GM12878 (cell line): ENCODE measurements around the gene DENND6B. TPM values are rescaled to one million over a fixed set of nuclear protein-coding genes. Genes with fewer than 3 reads are reported as not detected.
A peak's percentile ranks its signal among the peaks of the same experiment; 100 is the strongest.

Experiments used
- ATAC-seq: fragments of 200-7000 bp; cut with Tn5 transposase; 3 replicates; pipeline ENCODE4 v1.9.1; 2020; ENCODE audit warnings: mild to moderate bottlenecking, moderate library complexity
- BruUV-seq: library from RNA; stranded (reverse); fragments of 400-500 nt; replicated peaks from 2 replicates; lab custom pipeline; 2021; lab: Mats Ljungman, UMichigan
- CTCF ChIA-PET: fragments of 300-600 bp; sonication (Branson Sonifier 250); formaldehyde crosslinking; extraction: SDS; loops from one replicate; lab custom pipeline; 2021; ENCODE audit warnings: inconsistent platforms; lab: Yijun Ruan, JAX
- POLR2A ChIA-PET: fragments of 350-600 bp; formaldehyde crosslinking; extraction: SDS; loops from one replicate; lab custom pipeline; 2021; ENCODE audit warnings: inconsistent platforms; lab: Charles Lee
- RAD21 ChIA-PET: fragments of 300-600 bp; sonication (Branson Sonifier 250); formaldehyde crosslinking; loops from one replicate; lab custom pipeline; 2023; ENCODE audit warnings: antibody characterized with exemption; ENCODE audit not compliant: unreplicated experiment; lab: Charles Lee
- SMC1A ChIA-PET: fragments of 300-600 bp; sonication (Branson Sonifier 250); formaldehyde crosslinking; loops from one replicate; lab custom pipeline; 2023; ENCODE audit not compliant: unreplicated experiment, uncharacterized antibody; lab: Charles Lee
- DNase-seq: peaks from one replicate; pipeline ENCODE4 v3.0.0-alpha.2; 2011; ENCODE audit warnings: low read depth, low spot score
- FAIRE-seq: peaks from 3 replicates; lab custom pipeline; 2011; peaks lifted over from hg19 to GRCh38; lab: Jason Lieb, UNC
- H2AFZ ChIP-seq: 2 replicates; pipeline ENCODE4 v1.6.0; 2011; ENCODE audit warnings: low read depth, low read length, control low read depth; ENCODE audit not compliant: control insufficient read depth
- H3K27ac ChIP-seq: 2 replicates; pipeline ENCODE4 v1.5.1; 2011; ENCODE audit warnings: control low read depth; ENCODE audit not compliant: control insufficient read depth, insufficient read depth
- H3K27me3 ChIP-seq, 2 experiments: replicated peaks in 1 of 2; 2 replicates each; pipeline versions ENCODE4 v1.6.0 to v1.6.1; 2011; ENCODE audit warnings: low read length in 1 of 2; ENCODE audit not compliant: control insufficient read depth in 2 of 2, insufficient read depth in 2 of 2
- H3K36me3 ChIP-seq, 2 experiments: 2 replicates each; pipeline ENCODE4 v1.5.1; 2011; ENCODE audit warnings: low read length in 1 of 2; ENCODE audit not compliant: control insufficient read depth in 2 of 2, insufficient read depth in 2 of 2
- H3K4me1 ChIP-seq: 2 replicates; pipeline ENCODE4 v1.6.1; 2011; ENCODE audit warnings: mild to moderate bottlenecking, low read length, moderate library complexity, mixed read lengths; ENCODE audit not compliant: control insufficient read depth, insufficient read depth
- H3K4me2 ChIP-seq: 2 replicates; pipeline ENCODE4 v1.6.0; 2011; ENCODE audit warnings: control low read depth; ENCODE audit not compliant: control insufficient read depth, insufficient read depth
- H3K4me3 ChIP-seq: fragments of 200-600 bp; sonication (generic); 2 replicates; pipeline ENCODE4 v1.5.1; 2016
- H3K79me2 ChIP-seq: 2 replicates; pipeline ENCODE4 v1.6.0; 2011; ENCODE audit warnings: low read length; ENCODE audit not compliant: control insufficient read depth, insufficient read depth
- H3K9ac ChIP-seq: 2 replicates; pipeline ENCODE4 v1.8.0; 2011; ENCODE audit warnings: low read length, control low read depth, mixed read lengths; ENCODE audit not compliant: control insufficient read depth, insufficient read depth
- H3K9me3 ChIP-seq: replicated peaks from 3 replicates; pipeline ENCODE4 v1.5.1; 2011; ENCODE audit warnings: mild to moderate bottlenecking, low read length; ENCODE audit not compliant: control insufficient read depth, insufficient read depth
- H4K20me1 ChIP-seq: 2 replicates; pipeline ENCODE4 v1.6.0; 2011; ENCODE audit not compliant: control insufficient read depth, insufficient read depth
- EGR1 ChIP-seq, 2 experiments: IDR thresholded peaks; 1 replicate in 1 of 2; 2 replicates in 1 of 2; pipeline ENCODE4 v1.6.1; 2011 to 2012; ENCODE audit warnings: low read depth in 2 of 2, low read length in 2 of 2, borderline replicate concordance in 1 of 2, mild to moderate bottlenecking in 1 of 2, moderate library complexity in 1 of 2
- ZBTB4 ChIP-seq: fragments of 450-650 bp; formaldehyde crosslinking; IDR thresholded peaks from 2 replicates; pipeline ENCODE4 v1.4.0; 2022; ENCODE audit warnings: mild to moderate bottlenecking, moderate library complexity
- WGBS: methylation state at CpG from one replicate; pipeline ENCODE4 v1.1.6; 2016; ENCODE audit warnings: low lambda C conversion rate; ENCODE audit not compliant: insufficient replicate concordance, insufficient coverage; ENCODE audit errors: missing lambda C conversion rate; 5-methylcytosine and 5-hydroxymethylcytosine counted together
- in situ Hi-C: fragments of 300-500 bp; cut with MboI; formaldehyde crosslinking; loops from 9 replicates; pipeline ENCODE4 v1.14.3; 2018; ENCODE audit warnings: mixed read lengths
- intact Hi-C: fragments of 100-400 bp; cut with micrococcal nuclease; formaldehyde crosslinking; loops from one replicate; pipeline ENCODE4 v1.14.2; 2022; ENCODE audit not compliant: unreplicated experiment
- polyA plus RNA-seq, 11 experiments: library from polyadenylated mRNA; depleted of rRNA in 4 of 11; unstranded in 6 of 11; stranded (reverse) in 5 of 11; fragments of >200 nt; fragmentation: Nextera tagmentation in 4 of 11; fragmentation: Illumina TruSeq in 1 of 11; extraction: Ambion mirVana in 4 of 11; extraction: Trizol in 1 of 11; gene quantifications; 1 replicate in 1 of 11; 2 replicates in 10 of 11; pipeline versions ENCODE4 v1.2.1 to v1.2.3, GENCODE V29; 2011 to 2016; ENCODE audit warnings: inconsistent platforms in 2 of 11, missing spikeins in 2 of 11, low read depth in 1 of 11
- total RNA-seq, 4 experiments: library from RNA; depleted of rRNA in 3 of 4; stranded (reverse); fragments of >200 nt in 3 of 4; fragmentation: Illumina TruSeq in 1 of 4; extraction: Trizol in 1 of 4; gene quantifications; 2 replicates each; pipeline versions ENCODE4 v1.2.1 to v1.2.3, GENCODE V29; 2013 to 2021

The DENND6B gene
- total and polyA plus RNA-seq, 10 of the 15 experiments (the other 5 are each of a cell fraction or from before 2014, with no cell fraction given) = 0.72 to 11.3 (median 6.2) TPM

- DNase-seq (no peak), FAIRE-seq (no peak), ATAC-seq (peak; percentile 67)
- Histone ChIP-seq H2AFZ (no peak within 1 kb of the TSS; the same call in 1 of the 2 replicates), H3K4me3 (peak within 1 kb of the TSS; percentile 76), H3K4me1 (peaks cover 10% of the 10 kb centered on the region), H4K20me1 (no peaks in the 10 kb centered on the region), H3K27me3 (no peaks in the 10 kb centered on the region), H3K4me2 (peak within 1 kb of the TSS; percentile 93), H3K9me3 (no peaks in the 10 kb centered on the region), H3K27ac (no peak within 1 kb of the TSS), H3K79me2 (no peaks in the 10 kb centered on the region), H3K9ac (peak within 1 kb of the TSS; percentile 39; the same call in 1 of the 2 replicates), H3K36me3 (peaks cover 0 to 3% of the 10 kb centered on the region in 2 experiments; a peak in 2 of 4 replicates)
- in situ Hi-C loops = no loop called here
- TF ChIP-seq ZBTB4 (CRISPR knock-in tag) = no peak
- TF ChIP-seq EGR1 (IDR thresholded peaks at IDR 0.05; ENCODE audit: borderline replicate concordance in 1 of 2, low read depth in 2 of 2, low read length in 2 of 2) = peak in 1 of 2 experiments; percentile 58; a peak in 1 of 3 replicates
- CTCF ChIA-PET = no interaction called here
- SMC1A ChIA-PET = no interaction called here
- POLR2A ChIA-PET = no interaction called here
- BruUV-seq = no TSS peak
- intact Hi-C loops = no loop called here
- RAD21 ChIA-PET = no interaction called here
- WGBS = 1% methylated on average over 21 of the region's 92 CpGs
Measured at GRCh38 chr22:50269970-50270665, 56.7 kb downstream of the DENND6B start, which contains the start of gene MAPK11. Gene MAPK11, minus strand, starts transcription at chr22:50270380. Its CDS starts 88 bp downstream, at chr22:50270292.
